Psoas muscle (tissue), 8 donors: ENCODE data around the gene ATP9A. TPM values are rescaled to one million over a fixed set of nuclear protein-coding genes. Genes with fewer than 3 reads are reported as not detected.

Experiments used
- ATAC-seq, 4 donors: fragments of 200-7000 bp; cut with Tn5 transposase; one replicate each; pipeline ENCODE4 v1.9.1; 2020; ENCODE audit warnings: moderate library complexity in 3 of 4, mild to moderate bottlenecking in 2 of 4
- DNase-seq, 2 donors: peaks; one replicate each; pipeline ENCODE4 v3.0.0-alpha.2; 2020
- H3K27ac ChIP-seq: fragments of 200-600 bp; one replicate; pipeline ENCODE4 v1.8.0; 2022
- H3K27me3 ChIP-seq, 3 donors: fragments of 200-600 bp in 1 of 3; one replicate each; pipeline versions ENCODE4 v1.6.1 to v1.8.0; 2013 to 2022; ENCODE audit warnings: low read length in 2 of 3, mild to moderate bottlenecking in 2 of 3, moderate library complexity in 1 of 3; ENCODE audit not compliant: insufficient read depth in 3 of 3
- H3K36me3 ChIP-seq, 2 donors: fragments of 200-600 bp in 1 of 2; one replicate each; pipeline versions ENCODE4 v1.6.1 to v1.8.0; 2013 to 2022; ENCODE audit warnings: low read depth in 1 of 2, mild to moderate bottlenecking in 1 of 2, moderate library complexity in 1 of 2; ENCODE audit not compliant: insufficient read depth in 1 of 2
- H3K4me1 ChIP-seq: fragments of 200-600 bp; one replicate; pipeline ENCODE4 v1.8.0; 2022
- H3K4me3 ChIP-seq: fragments of 200-600 bp; one replicate; pipeline ENCODE4 v1.8.0; 2022; ENCODE audit warnings: mild to moderate bottlenecking
- H3K9me3 ChIP-seq: fragments of 200-600 bp; one replicate; pipeline ENCODE4 v1.8.0; 2022
- WGBS, 3 donors: extraction: QIAGEN DNeasy Blood & Tissue Kit; methylation state at CpG; one replicate each; pipeline versions ENCODE4 v1.1.6 to v1.1.7; 2013; 5-methylcytosine and 5-hydroxymethylcytosine counted together
- intact Hi-C, 2 donors: fragments of 100-400 bp; cut with DNase I; formaldehyde crosslinking; loops; one replicate each; pipeline versions ENCODE4 v1.11.0 to v1.14.2; 2022
- polyA plus RNA-seq, 3 donors: library from polyadenylated mRNA; stranded (reverse); fragments of 200-250 nt; gene quantifications; one replicate each; pipeline ENCODE4 v1.2.3, GENCODE V29; 2013
- total RNA-seq, 4 donors: library from RNA; stranded (reverse); fragmentation: NEBNext Ultra II Directional in 2 of 4; extraction: Animal tissue kit (Norgen Biotek cat#: 25700) in 2 of 4; gene quantifications; one replicate each; pipeline versions ENCODE4 v1.2.1 to v1.2.4, GENCODE V29; 2021 to 2023
- TF ChIP-seq, protein P1 (sequence below): fragments of 200-600 bp; IDR thresholded peaks from one replicate; pipeline ENCODE4 v1.8.0; 2022; ENCODE audit warnings: antibody characterized with exemption
- donor health status: healthy with polysubstance abuse.
- donor health status: DM: no; HTN: no; CAD: no; lungs with moderate emphysema.
- donor health status: Bipolar disorder and iron deficiency.
- donor health status: healthy.
- donor health status: DM: yes; HTN: yes; CAD: no.
- donor health status: DM: no; HTN: no; CAD: no.
- donor health status: DM: no; HTN: no; CAD: no.
- donor health status: DM: yes; HTN: yes; CAD: no.

Gene ATP9A
- total and polyA plus RNA-seq, 7 donors = 1.8 to 42.3 (median 17.2) TPM

GRCh38 chr20:51595058-51595532, 173.1 kb downstream of the ATP9A start:
- TF ChIP-seq, protein P1, sequence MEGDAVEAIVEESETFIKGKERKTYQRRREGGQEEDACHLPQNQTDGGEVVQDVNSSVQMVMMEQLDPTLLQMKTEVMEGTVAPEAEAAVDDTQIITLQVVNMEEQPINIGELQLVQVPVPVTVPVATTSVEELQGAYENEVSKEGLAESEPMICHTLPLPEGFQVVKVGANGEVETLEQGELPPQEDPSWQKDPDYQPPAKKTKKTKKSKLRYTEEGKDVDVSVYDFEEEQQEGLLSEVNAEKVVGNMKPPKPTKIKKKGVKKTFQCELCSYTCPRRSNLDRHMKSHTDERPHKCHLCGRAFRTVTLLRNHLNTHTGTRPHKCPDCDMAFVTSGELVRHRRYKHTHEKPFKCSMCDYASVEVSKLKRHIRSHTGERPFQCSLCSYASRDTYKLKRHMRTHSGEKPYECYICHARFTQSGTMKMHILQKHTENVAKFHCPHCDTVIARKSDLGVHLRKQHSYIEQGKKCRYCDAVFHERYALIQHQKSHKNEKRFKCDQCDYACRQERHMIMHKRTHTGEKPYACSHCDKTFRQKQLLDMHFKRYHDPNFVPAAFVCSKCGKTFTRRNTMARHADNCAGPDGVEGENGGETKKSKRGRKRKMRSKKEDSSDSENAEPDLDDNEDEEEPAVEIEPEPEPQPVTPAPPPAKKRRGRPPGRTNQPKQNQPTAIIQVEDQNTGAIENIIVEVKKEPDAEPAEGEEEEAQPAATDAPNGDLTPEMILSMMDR = peak; percentile 91
- no peaks in the 10 kb centered on the region for H3K9me3 ChIP-seq
- intact Hi-C loops = loop anchor here (1.0 to 10.0 kb wide), 3 partner anchors 220 to 610 kb away; no protein-coding TSS in a partner anchor
- peaks cover 0 to 11% of the 10 kb centered on the region in 2 donors for H3K36me3 ChIP-seq
- no peak overlapping the region for H3K27ac ChIP-seq
- peaks cover 5% of the 10 kb centered on the region for H3K4me1 ChIP-seq
- DNase-seq (peak; percentile 83 to 92), ATAC-seq (peak; percentile 92 to 100 (median 97))
- no peaks in the 10 kb centered on the region for H3K27me3 ChIP-seq
- 7 to 9% (median 8%) methylated on average over 13 of the region's 13 CpGs for WGBS, 3 donors
- H3K4me3 ChIP-seq = no peak overlapping the region

GRCh38 chr20:51594236-51595057, 173.7 kb downstream of the ATP9A start:
- WGBS, 3 donors = 41 to 48% (median 42%) methylated on average over 12 of the region's 12 CpGs
- Histone ChIP-seq H3K4me1 (peaks cover 5% of the 10 kb centered on the region), H3K36me3 (peaks cover 0 to 11% of the 10 kb centered on the region in 2 donors), H3K27ac (no peak overlapping the region), H3K27me3 (no peaks in the 10 kb centered on the region), H3K4me3 (no peak overlapping the region), H3K9me3 (no peaks in the 10 kb centered on the region)
- intact Hi-C loops = loop anchor here (1.0 to 10.0 kb wide), 4 partner anchors 52 to 610 kb away; partner anchors contain the start of gene NFATC2 (in 1 of the 2)
- ATAC-seq (peak in 1 of 4 donors; percentile 25), DNase-seq (no peak)
- TF ChIP-seq, protein P1 = no peak

GRCh38 chr20:51593584-51593983, 174.6 kb downstream of the ATP9A start:
- 95 to 99% (median 98%) methylated on average over 2 of the region's 2 CpGs for WGBS, 3 donors

GRCh38 chr20:51592564-51592963, 175.6 kb downstream of the ATP9A start:
- ATAC-seq (no peak), DNase-seq (no peak)
- peaks cover 5% of the 10 kb centered on the region for H3K4me1 ChIP-seq
- no peaks in the 10 kb centered on the region for H3K9me3 ChIP-seq
- no peaks in the 10 kb centered on the region for H3K36me3 ChIP-seq
- intact Hi-C loops = loop anchor here in 1 of 2 donors (5.0 to 10.0 kb wide), 2 partner anchors 50 to 608 kb away; partner anchors contain the start of gene NFATC2
- 97 to 100% (median 99%) methylated on average over 8 of the region's 8 CpGs for WGBS, 3 donors
- TF ChIP-seq, protein P1 = no peak
- H3K4me3 ChIP-seq = no peak overlapping the region
- no peak overlapping the region for H3K27ac ChIP-seq
- no peaks in the 10 kb centered on the region for H3K27me3 ChIP-seq

More at GRCh38 chr20:51593584-51593983, 174.6 kb downstream of the ATP9A start:
- H3K36me3 ChIP-seq = peaks cover 0 to 6% of the 10 kb centered on the region in 2 donors
- H3K9me3 ChIP-seq = no peaks in the 10 kb centered on the region
- H3K4me3 ChIP-seq = no peak overlapping the region
- no peak overlapping the region for H3K27ac ChIP-seq
- intact Hi-C loops = loop anchor here in 1 of 2 donors (5.0 to 10.0 kb wide), 2 partner anchors 51 to 609 kb away; partner anchors contain the start of gene NFATC2
- H3K4me1 ChIP-seq = peaks cover 5% of the 10 kb centered on the region
- ATAC-seq (no peak), DNase-seq (no peak)
- H3K27me3 ChIP-seq = no peaks in the 10 kb centered on the region
- TF ChIP-seq, protein P1 = no peak
